Upper lobe of left lung (tissue), 6 donors: ENCODE results near the gene MAPRE3. TPM values are rescaled to one million over a fixed set of nuclear protein-coding genes. Genes with fewer than 3 reads are reported as not detected.
A peak's percentile ranks its signal among the peaks of the same experiment; 100 is the strongest.

Experiments
- ATAC-seq, 2 donors: fragments of 200-7000 bp; cut with Tn5 transposase; one replicate each; pipeline ENCODE4 v1.9.1; 2022; ENCODE audit warnings: mild to moderate bottlenecking in 2 of 2, moderate library complexity in 2 of 2; ENCODE audit not compliant: low FRiP score in 2 of 2
- DNase-seq, 2 donors: peaks; one replicate each; pipeline ENCODE4 v3.0.0-alpha.2; 2019 to 2020
- H3K27ac ChIP-seq, 4 donors: fragments of 200-600 bp; sonication (generic); one replicate each; pipeline ENCODE4 v1.5.1; 2016 to 2019
- H3K27me3 ChIP-seq, 4 donors: fragments of 200-600 bp; sonication (generic); one replicate each; pipeline ENCODE4 v1.5.1; 2017 to 2019
- H3K36me3 ChIP-seq, 4 donors: fragments of 200-600 bp; sonication (generic); one replicate each; pipeline ENCODE4 v1.5.1; 2016 to 2019
- H3K4me1 ChIP-seq, 4 donors: fragments of 200-600 bp; sonication (generic); one replicate each; pipeline ENCODE4 v1.5.1; 2018 to 2019
- H3K4me3 ChIP-seq, 4 donors: fragments of 200-600 bp; sonication (generic); one replicate each; pipeline ENCODE4 v1.5.1; 2017 to 2019; ENCODE audit warnings: mild to moderate bottlenecking in 2 of 4, moderate library complexity in 1 of 4
- H3K9me3 ChIP-seq, 4 donors: fragments of 200-600 bp; sonication (generic); one replicate each; pipeline ENCODE4 v1.5.1; 2018 to 2019
- EP300 ChIP-seq, 4 donors: sonication (generic); formaldehyde crosslinking; IDR thresholded peaks; one replicate each; pipeline ENCODE4 v1.5.1; 2017; ENCODE audit warnings: antibody characterized with exemption in 4 of 4, control low read depth in 2 of 4
- POLR2A ChIP-seq, 4 donors: fragments of 450-650 bp; IDR thresholded peaks; one replicate each; pipeline ENCODE4 v1.5.1; 2016 to 2017; ENCODE audit warnings: antibody characterized with exemption in 4 of 4, mild to moderate bottlenecking in 2 of 4
- POLR2AphosphoS5 ChIP-seq, 2 donors: sonication (generic); formaldehyde crosslinking; IDR thresholded peaks; one replicate each; pipeline ENCODE4 v1.5.1; 2017; ENCODE audit warnings: antibody characterized with exemption in 2 of 2
- WGBS, 2 donors: methylation state at CpG; one replicate each; pipeline ENCODE4 v1.1.5; 2017 to 2018; 5-methylcytosine and 5-hydroxymethylcytosine counted together
- total RNA-seq, 6 donors: library from RNA; depleted of rRNA in 4 of 6; stranded (reverse); fragments of >200 nt in 4 of 6; gene quantifications; one replicate each; pipeline versions ENCODE4 v1.1.0 to v1.2.1, GENCODE V29; 2016 to 2021
- TF ChIP-seq, protein P1 (sequence below), 6 experiments: fragments of 450-650 bp in 4 of 6; fragments of 200-600 bp in 2 of 6; sonication (generic) in 2 of 6; IDR thresholded peaks; one replicate each; pipeline ENCODE4 v1.5.1; 2016 to 2019; ENCODE audit warnings: antibody characterized with exemption in 6 of 6
- donor health status: DM: no; HTN: no; CAD: no; lungs with moderate emphysema.
- donor health status: DM: no; HTN: yes; CAD: no; lungs with severe emphysema.

The MAPRE3 gene
- total RNA-seq, 6 donors from 2014 or later = 13.5 to 61.8 (median 20.1) TPM

DNA sequence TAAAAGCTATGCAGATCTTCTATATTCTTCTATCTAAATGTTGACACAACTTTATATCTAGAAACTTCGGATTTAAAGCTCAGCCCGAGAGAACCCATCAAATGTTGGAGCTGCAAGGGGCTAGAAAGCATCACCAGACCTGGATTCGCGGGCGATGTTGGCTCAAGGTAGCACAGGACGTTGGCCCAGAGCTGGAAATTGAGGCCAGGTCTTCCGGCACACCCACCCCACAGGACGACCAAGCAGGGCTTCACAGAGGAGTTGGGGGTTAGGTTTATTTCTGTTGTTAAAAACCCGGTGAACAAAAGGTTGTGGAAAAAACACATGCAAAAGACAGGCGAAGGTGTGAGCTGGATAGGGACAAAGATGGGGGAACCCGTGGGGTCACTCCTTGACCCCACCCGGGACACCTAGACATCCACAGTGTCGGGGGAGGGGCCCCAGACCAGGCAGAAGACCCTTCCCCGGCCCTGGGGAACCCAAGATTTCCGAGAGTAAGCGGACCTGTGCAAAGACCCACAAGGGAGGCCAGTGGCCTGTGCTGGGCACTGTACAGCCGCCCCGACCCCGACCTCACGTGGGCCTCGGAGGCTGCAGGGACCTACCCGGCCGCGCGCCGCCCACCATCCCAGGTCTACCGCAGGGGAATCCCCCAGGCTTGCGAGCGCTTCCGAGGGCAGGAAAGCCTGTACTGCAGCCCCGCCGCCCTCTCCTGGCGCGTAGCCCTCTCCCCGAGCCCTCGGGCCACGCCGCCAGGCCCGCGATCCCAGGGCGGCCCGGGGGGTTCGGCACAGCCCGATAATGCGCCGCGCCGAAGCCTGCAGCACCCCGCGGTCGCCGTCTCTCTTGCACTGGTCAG lies 79.2 kb downstream of the MAPRE3 start:
- WGBS, 2 donors = 15 to 21% methylated on average over 16 to 39 of the region's 52 CpGs
- ATAC-seq (peak; percentile 52 to 58), DNase-seq (peak; percentile 52 to 91)

DNA sequence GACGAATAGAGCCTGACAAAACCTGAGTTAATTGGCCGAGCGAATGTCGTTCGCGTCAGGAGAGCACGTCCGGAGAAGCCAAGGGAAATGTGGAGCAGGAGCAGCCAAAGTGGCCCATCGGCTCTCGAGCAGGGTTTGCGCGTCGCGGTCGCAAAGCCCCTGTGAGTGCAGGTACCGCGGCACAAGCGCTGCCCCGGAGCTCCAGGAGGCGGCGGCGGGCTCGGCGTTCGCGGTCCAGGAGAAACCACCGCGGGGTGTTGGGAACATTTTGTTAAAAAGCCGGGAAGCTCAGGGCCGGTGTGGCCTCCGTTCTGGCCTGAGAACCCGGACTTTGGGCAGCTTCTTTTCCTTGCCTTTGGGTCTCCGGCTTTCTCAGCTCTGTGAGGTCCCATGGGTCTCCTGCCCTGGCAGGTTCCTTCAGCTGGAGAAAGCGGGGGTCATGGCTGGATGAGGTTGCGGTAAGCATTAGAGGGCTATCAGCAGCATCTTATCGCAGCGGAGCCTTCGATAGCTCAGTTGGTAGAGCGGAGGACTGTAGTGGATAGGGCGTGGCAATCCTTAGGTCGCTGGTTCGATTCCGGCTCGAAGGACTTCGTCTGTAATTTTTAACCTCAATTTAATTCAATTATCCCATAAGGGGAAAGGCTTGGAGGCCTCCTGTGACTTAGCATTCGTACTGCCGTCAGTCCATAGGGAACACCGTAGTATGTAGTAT lies 80.0 kb downstream of the MAPRE3 start:
- H3K27me3 ChIP-seq = no peaks in the 10 kb centered on the region
- peaks cover 11 to 19% (median 16%) of the 10 kb centered on the region in 4 donors for H3K4me1 ChIP-seq
- TF ChIP-seq, protein P1, sequence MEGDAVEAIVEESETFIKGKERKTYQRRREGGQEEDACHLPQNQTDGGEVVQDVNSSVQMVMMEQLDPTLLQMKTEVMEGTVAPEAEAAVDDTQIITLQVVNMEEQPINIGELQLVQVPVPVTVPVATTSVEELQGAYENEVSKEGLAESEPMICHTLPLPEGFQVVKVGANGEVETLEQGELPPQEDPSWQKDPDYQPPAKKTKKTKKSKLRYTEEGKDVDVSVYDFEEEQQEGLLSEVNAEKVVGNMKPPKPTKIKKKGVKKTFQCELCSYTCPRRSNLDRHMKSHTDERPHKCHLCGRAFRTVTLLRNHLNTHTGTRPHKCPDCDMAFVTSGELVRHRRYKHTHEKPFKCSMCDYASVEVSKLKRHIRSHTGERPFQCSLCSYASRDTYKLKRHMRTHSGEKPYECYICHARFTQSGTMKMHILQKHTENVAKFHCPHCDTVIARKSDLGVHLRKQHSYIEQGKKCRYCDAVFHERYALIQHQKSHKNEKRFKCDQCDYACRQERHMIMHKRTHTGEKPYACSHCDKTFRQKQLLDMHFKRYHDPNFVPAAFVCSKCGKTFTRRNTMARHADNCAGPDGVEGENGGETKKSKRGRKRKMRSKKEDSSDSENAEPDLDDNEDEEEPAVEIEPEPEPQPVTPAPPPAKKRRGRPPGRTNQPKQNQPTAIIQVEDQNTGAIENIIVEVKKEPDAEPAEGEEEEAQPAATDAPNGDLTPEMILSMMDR (IDR thresholded peaks at IDR 0.05) = peak; percentile 52 to 72 (median 60)
- TF ChIP-seq POLR2AphosphoS5 (IDR thresholded peaks at IDR 0.05) = no peak
- peak overlapping the region; percentile 83 to 97 (median 94) for H3K4me3 ChIP-seq
- peak; percentile 91 to 94 for DNase-seq
- no peaks in the 10 kb centered on the region for H3K9me3 ChIP-seq
- WGBS, 2 donors = 0% methylated on average over 12 to 48 of the region's 48 CpGs
- ATAC-seq = peak; percentile 87 to 92
- H3K36me3 ChIP-seq = peaks cover 0 to 19% (median 9%) of the 10 kb centered on the region in 4 donors
- peak overlapping the region; percentile 73 to 89 (median 86) for H3K27ac ChIP-seq

More for the DNA sequence above, 79.2 kb downstream of the MAPRE3 start:
- Histone ChIP-seq H3K36me3 (peaks cover 0 to 11% (median 3%) of the 10 kb centered on the region in 4 donors), H3K27ac (peak overlapping the region; percentile 73 to 89 (median 86)), H3K4me1 (peaks cover 11 to 19% (median 16%) of the 10 kb centered on the region in 4 donors), H3K9me3 (no peaks in the 10 kb centered on the region), H3K27me3 (no peaks in the 10 kb centered on the region), H3K4me3 (peak overlapping the region; percentile 83 to 97 (median 94))
- TF ChIP-seq EP300 (IDR thresholded peaks at IDR 0.05) = no peak
- TF ChIP-seq, protein P1 (IDR thresholded peaks at IDR 0.05) = no peak
- no peak for TF ChIP-seq POLR2A (IDR thresholded peaks at IDR 0.05)
- no peak for TF ChIP-seq POLR2AphosphoS5 (IDR thresholded peaks at IDR 0.05)

DNA sequence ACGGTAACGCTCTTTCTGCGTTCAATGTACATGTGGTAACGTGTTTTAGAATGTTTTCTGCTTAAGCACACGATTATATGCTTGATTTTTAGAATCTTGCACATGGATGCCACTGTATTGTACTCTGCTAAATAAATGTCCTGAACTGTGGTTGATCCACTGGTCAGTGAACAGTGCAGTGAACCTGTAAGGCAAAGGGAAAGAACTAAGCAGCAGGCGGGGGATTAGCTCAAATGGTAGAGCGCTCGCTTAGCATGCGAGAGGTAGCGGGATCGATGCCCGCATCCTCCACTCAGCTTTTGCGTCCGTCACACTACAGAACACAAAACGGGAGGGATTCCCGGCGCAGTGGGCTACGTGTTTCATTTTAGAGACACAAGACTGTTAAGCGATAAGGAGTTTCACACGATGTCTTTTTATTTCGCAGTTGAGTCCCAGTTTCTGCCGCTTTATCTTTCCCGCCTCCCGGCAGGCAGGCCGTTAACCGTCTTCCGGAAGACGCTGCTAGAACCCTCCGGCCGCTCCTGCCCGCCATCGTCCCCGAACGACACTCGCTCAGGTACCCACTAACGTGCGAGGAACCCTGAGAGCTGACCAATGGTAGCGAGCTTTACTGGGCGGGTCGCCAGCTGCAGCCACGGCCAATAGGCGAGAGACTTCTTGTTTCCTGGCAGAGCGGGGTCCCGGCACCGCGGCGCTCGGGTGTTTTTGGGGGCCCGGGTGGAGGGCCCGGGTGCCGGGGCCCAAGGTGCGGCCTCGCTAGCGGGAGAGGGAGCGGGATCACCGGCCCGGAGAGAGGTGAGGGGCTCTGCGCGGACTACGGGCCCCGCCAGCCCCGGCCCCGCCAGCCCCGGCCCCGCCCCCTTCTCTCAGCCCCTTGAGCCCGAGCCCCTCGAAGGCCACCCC lies 80.8 kb downstream of the MAPRE3 start, which contains the start of gene AGBL5:
Gene AGBL5, plus strand, starts transcription at position 673 of the 906 bp plus-strand sequence. CDS start 1,291 bp downstream, outside the sequence.
- WGBS, 2 donors = 0% methylated on average over 21 to 49 of the region's 67 CpGs
- ATAC-seq = peak; percentile 91 to 92
- H3K27ac ChIP-seq = peak within 1 kb of the TSS; percentile 73 to 89 (median 86)
- peaks cover 11 to 19% (median 16%) of the 10 kb centered on the region in 4 donors for H3K4me1 ChIP-seq
- peak within 1 kb of the TSS; percentile 83 to 97 (median 94) for H3K4me3 ChIP-seq
- peaks cover 0 to 27% (median 15%) of the 10 kb centered on the region in 4 donors for H3K36me3 ChIP-seq
- peak; percentile 96 for DNase-seq
- no peaks in the 10 kb centered on the region for H3K27me3 ChIP-seq
- no peaks in the 10 kb centered on the region for H3K9me3 ChIP-seq
- TF ChIP-seq POLR2A (IDR thresholded peaks at IDR 0.05) (peak in 3 of 4 donors; percentile 52 to 71 (median 58)), POLR2AphosphoS5 (IDR thresholded peaks at IDR 0.05) (peak; percentile 53 to 82), EP300 (IDR thresholded peaks at IDR 0.05) (no peak)
- TF ChIP-seq, protein P1 (IDR thresholded peaks at IDR 0.05) = no peak

DNA sequence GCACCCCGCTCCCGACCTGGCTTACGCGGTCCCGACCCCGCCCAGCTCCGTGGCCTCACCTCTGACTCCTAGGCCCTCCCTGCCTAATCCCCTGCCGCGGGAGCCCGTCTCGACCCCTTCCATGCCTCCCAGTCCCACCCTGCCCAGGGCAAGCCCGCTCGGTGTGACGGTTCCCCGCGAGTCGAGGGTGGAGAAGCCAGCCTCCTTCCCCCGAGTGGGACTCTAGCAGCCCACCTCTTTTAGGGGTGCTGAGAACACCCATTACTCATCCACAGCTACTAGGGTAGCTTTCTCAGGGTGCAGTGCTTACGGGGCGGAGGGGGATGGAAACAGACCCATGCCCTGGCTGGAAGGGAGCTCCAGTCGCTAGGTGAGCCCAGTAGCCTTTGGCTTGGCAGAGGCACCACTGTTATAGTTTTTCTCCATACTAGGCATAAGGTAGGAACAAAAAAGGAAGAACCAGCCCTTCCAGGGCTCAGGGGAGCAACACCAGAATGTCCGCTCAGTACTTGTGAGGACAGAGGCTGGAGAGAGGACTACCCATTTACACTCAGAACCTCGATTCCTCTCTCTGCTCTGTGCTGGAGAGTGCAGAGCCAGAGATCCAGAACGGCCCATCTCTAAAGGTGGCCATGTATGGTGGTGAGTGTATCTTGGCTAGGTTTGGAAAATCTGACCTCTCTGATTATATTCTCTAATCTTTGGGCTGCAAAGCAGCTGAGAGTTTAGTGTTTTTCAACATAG lies 81.6 kb downstream of the MAPRE3 start:
- ATAC-seq = no peak
- peak overlapping the region; percentile 83 to 97 (median 94) for H3K4me3 ChIP-seq
- DNase-seq = peak in 1 of 2 donors; percentile 27
- peaks cover 11 to 19% (median 16%) of the 10 kb centered on the region in 4 donors for H3K4me1 ChIP-seq
- H3K36me3 ChIP-seq = peaks cover 0 to 35% (median 17%) of the 10 kb centered on the region in 4 donors
- no peaks in the 10 kb centered on the region for H3K27me3 ChIP-seq
- H3K9me3 ChIP-seq = no peaks in the 10 kb centered on the region
- 19 to 42% methylated on average over 4 to 6 of the region's 24 CpGs for WGBS, 2 donors
- H3K27ac ChIP-seq = peak overlapping the region; percentile 73 to 89 (median 86)
- TF ChIP-seq, protein P1 (IDR thresholded peaks at IDR 0.05) = no peak
- no peak for TF ChIP-seq POLR2A (IDR thresholded peaks at IDR 0.05)
- no peak for TF ChIP-seq POLR2AphosphoS5 (IDR thresholded peaks at IDR 0.05)
- no peak for TF ChIP-seq EP300 (IDR thresholded peaks at IDR 0.05)
